HepG2 (cell line): ENCODE data around the gene GRB2. TPM values are rescaled to one million over a fixed set of nuclear protein-coding genes. Genes with fewer than 3 reads are reported as not detected.
"Not testable (repeated sequence)": the region's sequence is repeated elsewhere in the genome, so short reads cannot be mapped to it uniquely, and the experiment has no call there.

Experiments
- ATAC-seq: fragments of 200-7000 bp; cut with Tn5 transposase; 3 replicates; pipeline ENCODE4 v1.9.1; 2020; ENCODE audit warnings: mild to moderate bottlenecking, moderate library complexity
- BruUV-seq: library from RNA; stranded (reverse); fragments of 400-500 nt; replicated peaks from 2 replicates; lab custom pipeline; 2021; lab: Mats Ljungman, UMichigan
- CTCF ChIA-PET: fragments of 300-600 bp; formaldehyde crosslinking; extraction: SDS; loops from one replicate; lab custom pipeline; 2021; ENCODE audit warnings: low total read pairs, inconsistent platforms, low intra/inter-chr PET ratio; lab: Yijun Ruan, JAX
- POLR2A ChIA-PET: fragments of 350-600 bp; sonication (Branson Sonifier 250); formaldehyde crosslinking; loops from one replicate; lab custom pipeline; 2020; ENCODE audit warnings: antibody characterized with exemption, inconsistent platforms; lab: Yijun Ruan, JAX
- DNase-seq: peaks from one replicate; pipeline ENCODE4 v3.0.0-alpha.2; 2015; ENCODE audit warnings: low spot score
- FAIRE-seq: peaks from 3 replicates; lab custom pipeline; 2011; peaks lifted over from hg19 to GRCh38; lab: Jason Lieb, UNC
- H2AFZ ChIP-seq: one replicate; pipeline ENCODE4 v1.6.1; 2011; ENCODE audit warnings: low read length, inconsistent platforms
- H3K27ac ChIP-seq: fragments of 300-600 bp; 3 replicates; pipeline ENCODE4 v1.8.0; 2011; ENCODE audit warnings: mixed run types, mild to moderate bottlenecking, mixed read lengths, low read length, inconsistent platforms; ENCODE audit not compliant: insufficient read depth; ENCODE audit errors: extremely low read length
- H3K27me3 ChIP-seq, 2 experiments: fragments of 200-600 bp in 1 of 2; 2 replicates in 1 of 2; 3 replicates in 1 of 2; pipeline versions ENCODE4 v1.6.0 to v1.8.0; 2011; ENCODE audit warnings: low read length in 2 of 2, mild to moderate bottlenecking in 2 of 2, moderate library complexity in 2 of 2, inconsistent platforms in 1 of 2; ENCODE audit not compliant: insufficient read depth in 2 of 2, control insufficient read depth in 1 of 2
- H3K36me3 ChIP-seq, 2 experiments: fragments of 200-600 bp in 1 of 2; replicated peaks in 1 of 2; 2 replicates in 1 of 2; 3 replicates in 1 of 2; pipeline versions ENCODE4 v1.5.1 to v1.8.0; 2011; ENCODE audit warnings: low read length in 2 of 2, inconsistent platforms in 1 of 2; ENCODE audit not compliant: insufficient read depth in 2 of 2, control insufficient read depth in 1 of 2
- H3K4me1 ChIP-seq: 2 replicates; pipeline ENCODE4 v1.5.1; 2012; ENCODE audit warnings: low read length, inconsistent platforms; ENCODE audit not compliant: insufficient read depth
- H3K4me2 ChIP-seq: 2 replicates; pipeline ENCODE4 v1.6.0; 2011; ENCODE audit warnings: low read depth, low read length, inconsistent platforms
- H3K4me3 ChIP-seq, 3 experiments: fragments of 200-600 bp in 1 of 3; sonication (generic), shearing (Covaris generic) in 1 of 3; replicated peaks in 1 of 3; 2 replicates each; pipeline ENCODE4 v1.5.1; 2011 to 2016; ENCODE audit warnings: low read length in 3 of 3, inconsistent platforms in 2 of 3, low read depth in 2 of 3, mild to moderate bottlenecking in 2 of 3, control low read depth in 1 of 3, mixed read lengths in 1 of 3; ENCODE audit not compliant: insufficient read depth in 1 of 3
- H3K79me2 ChIP-seq: one replicate; pipeline ENCODE4 v1.6.1; 2011; ENCODE audit warnings: low read length, inconsistent platforms; ENCODE audit not compliant: insufficient read depth
- H3K9ac ChIP-seq: 2 replicates; pipeline ENCODE4 v1.6.0; 2011; ENCODE audit warnings: mild to moderate bottlenecking, low read depth, low read length, inconsistent platforms; ENCODE audit not compliant: insufficient read depth
- H3K9me3 ChIP-seq: 2 replicates; pipeline ENCODE4 v1.5.1; 2012; ENCODE audit warnings: mild to moderate bottlenecking, low read length
- H4K20me1 ChIP-seq: 2 replicates; pipeline ENCODE4 v1.6.0; 2011; ENCODE audit warnings: inconsistent platforms, mild to moderate bottlenecking, low read length, moderate library complexity; ENCODE audit not compliant: insufficient read depth
- KDM5A ChIP-seq: fragments of 200-600 bp; sonication (generic); IDR thresholded peaks from 2 replicates; pipeline ENCODE4 v1.7.0; 2018; ENCODE audit warnings: antibody characterized with exemption, mild to moderate bottlenecking, low read length, borderline replicate concordance
- ZNF121 ChIP-seq: sonication (generic); formaldehyde crosslinking; IDR thresholded peaks from 2 replicates; pipeline ENCODE4 v1.5.0; 2020; ENCODE audit warnings: mild to moderate bottlenecking, missing genetic modification reagents
- WGBS: methylation state at CpG from one replicate; pipeline ENCODE4 v1.1.6; 2017; ENCODE audit warnings: low lambda C conversion rate; 5-methylcytosine and 5-hydroxymethylcytosine counted together
- in situ Hi-C: cut with HindIII; loops from 2 replicates; pipeline ENCODE4 v1.10.0; 2017; ENCODE audit warnings: low pct_unique_long_range_greater_than_20kb; ENCODE audit not compliant: extremely low pct_ligation_motif_present
- intact Hi-C: fragments of 100-400 bp; cut with micrococcal nuclease; formaldehyde crosslinking; loops from one replicate; pipeline ENCODE4 v1.10.0; 2022; ENCODE audit not compliant: unreplicated experiment
- polyA plus RNA-seq, 8 experiments: library from polyadenylated mRNA; depleted of rRNA in 3 of 8; stranded (reverse) in 7 of 8; unstranded in 1 of 8; fragments of >200 nt; fragmentation: Illumina TruSeq in 4 of 8; extraction: Trizol in 4 of 8; gene quantifications; 2 replicates each; pipeline versions ENCODE4 v1.2.1 to v1.2.3, GENCODE V29; 2011 to 2016; ENCODE audit warnings: low read depth in 4 of 8, missing spikeins in 1 of 8, mixed read lengths in 1 of 8; ENCODE audit not compliant: insufficient read depth in 1 of 8
- total RNA-seq, 5 experiments: library from RNA; depleted of rRNA; stranded (reverse); fragments of >200 nt; fragmentation: Illumina TruSeq; extraction: Trizol; gene quantifications; 2 replicates each; pipeline ENCODE4 v1.2.3, GENCODE V29; 2016; ENCODE audit warnings: low read depth in 1 of 5

The GRB2 gene
- total and polyA plus RNA-seq, 2 of the 13 experiments (the other 11 are each of a cell fraction or from before 2014, with no cell fraction given) = 84.6 to 92.3 TPM

DNA sequence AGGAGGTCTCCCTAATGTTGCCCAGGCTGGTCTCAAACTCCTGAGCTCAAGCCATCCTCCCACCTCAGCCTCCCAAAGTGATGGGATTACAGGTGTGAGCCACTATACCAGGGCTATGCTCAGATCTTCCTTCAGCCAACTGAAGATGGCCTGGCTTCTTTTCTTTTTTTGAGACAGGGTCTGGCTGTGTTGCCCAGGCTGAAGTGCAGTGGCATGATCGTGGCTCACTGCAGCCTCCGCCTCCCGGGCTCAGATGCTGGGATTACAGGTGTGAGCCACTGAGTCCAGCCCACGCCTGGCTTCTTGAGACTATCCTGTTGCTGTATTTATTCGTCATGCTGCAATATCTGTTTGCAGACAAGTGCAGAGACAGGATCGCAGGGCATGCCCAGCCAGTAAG is 120.4 kb downstream of the GRB2 start:
- no peak for ATAC-seq
- no TSS peak for BruUV-seq

GRCh38 chr17:75280189-75280588 is 125.3 kb downstream of the GRB2 start:
- H2AFZ ChIP-seq, H3K9me3 ChIP-seq, FAIRE-seq, H4K20me1 ChIP-seq, H3K9ac ChIP-seq, CTCF ChIA-PET, H3K27me3 ChIP-seq, H3K79me2 ChIP-seq, H3K4me2 ChIP-seq, in situ Hi-C loops, H3K4me3 ChIP-seq, BruUV-seq, ATAC-seq, DNase-seq, H3K4me1 ChIP-seq, intact Hi-C loops, H3K27ac ChIP-seq: not testable (repeated sequence)
- WGBS = 97% methylated on average over 4 of the region's 4 CpGs
- peaks cover 18 to 46% of the 10 kb centered on the region in 2 experiments for H3K36me3 ChIP-seq
- POLR2A ChIA-PET = interaction anchor here (3.1 kb wide), 1 partner anchor 10 kb away, joined by 11 read pairs; the partner anchor contains the start of gene MIF4GD

More for the DNA sequence above, 120.4 kb downstream of the GRB2 start:
- in situ Hi-C loops = no loop called here
- Histone ChIP-seq H3K79me2 (peaks cover 15% of the 10 kb centered on the region), H3K36me3 (peaks cover 12 to 42% of the 10 kb centered on the region in 2 experiments; a peak in 4 of 5 replicates), H3K4me1 (peaks cover 22% of the 10 kb centered on the region), H4K20me1 (no peaks in the 10 kb centered on the region), H3K4me3 (no peak overlapping the region), H3K9ac (no peak overlapping the region), H3K27me3 (no peaks in the 10 kb centered on the region), H3K9me3 (no peaks in the 10 kb centered on the region), H3K27ac (no peak overlapping the region), H3K4me2 (no peak overlapping the region), H2AFZ (no peak overlapping the region)
- peak; percentile 70 for TF ChIP-seq ZNF121
- TF ChIP-seq KDM5A = no peak
- no peak for FAIRE-seq
- WGBS = 98% methylated on average over 6 of the region's 6 CpGs
- intact Hi-C loops = no loop called here
- ChIA-PET POLR2A (interaction anchor here (0.9 to 1.5 kb wide), 3 partner anchors 14 to 175 kb away, joined by 3 read pairs; partner anchors contain the start of gene MIF4GD), CTCF (no interaction called here)
- DNase-seq = no peak
